ENCODE data around the gene MPI.

The MPI gene

GRCh38 chr15:74950078-74950908 is 60.5 kb downstream of the MPI start:
- DNase-seq (ENCODE audit: extremely low read depth, low read depth) = no peak
- no peak; the same call in none of the 2 replicates for TF ChIP-seq CTCF (IDR thresholded peaks at IDR 0.05; ENCODE audit: low read depth, low read length)

GRCh38 chr15:74951006-74951405 is 61.2 kb downstream of the MPI start:
- DNase-seq (ENCODE audit: extremely low read depth, low read depth) = no peak
- no peak for TF ChIP-seq CTCF (IDR thresholded peaks at IDR 0.05; ENCODE audit: low read depth, low read length)

Measured in AG09319 (cell line).